Esophagus squamous epithelium (tissue), 5 donors: Measurements from ENCODE around the gene SCN2A. TPM values are rescaled to one million over a fixed set of nuclear protein-coding genes. Genes with fewer than 3 reads are reported as not detected.

ENCODE experiments used
- DNase-seq: peaks from one replicate; lab custom pipeline; 2025; lab: John Stamatoyannopoulos, UW
- H3K27ac ChIP-seq, 4 donors: fragments of 200-600 bp; sonication (generic); one replicate each; pipeline ENCODE4 v1.5.1; 2016 to 2019; ENCODE audit warnings: mild to moderate bottlenecking in 1 of 4
- H3K27me3 ChIP-seq, 4 donors: fragments of 200-600 bp; sonication (generic); 1 replicate in 3 of 4; 2 replicates in 1 of 4; pipeline versions ENCODE4 v1.5.1 to v1.6.0; 2017 to 2021; ENCODE audit warnings: antibody characterized with exemption in 1 of 4
- H3K36me3 ChIP-seq, 3 donors: fragments of 200-600 bp; sonication (generic); one replicate each; pipeline ENCODE4 v1.5.1; 2016 to 2019
- H3K4me1 ChIP-seq, 3 donors: fragments of 200-600 bp; sonication (generic); one replicate each; pipeline ENCODE4 v1.5.1; 2017 to 2019
- H3K4me3 ChIP-seq, 4 donors: fragments of 200-600 bp; sonication (generic); 1 replicate in 3 of 4; 2 replicates in 1 of 4; pipeline ENCODE4 v1.5.1; 2016 to 2019; ENCODE audit warnings: mild to moderate bottlenecking in 2 of 4, moderate library complexity in 1 of 4
- H3K9me3 ChIP-seq, 3 donors: fragments of 200-600 bp; sonication (generic); one replicate each; pipeline ENCODE4 v1.5.1; 2016 to 2019
- CTCF ChIP-seq, 6 experiments: fragments of 450-650 bp in 4 of 6; fragments of 200-600 bp in 2 of 6; sonication (generic) in 2 of 6; IDR thresholded peaks; one replicate each; pipeline ENCODE4 v1.5.1; 2016 to 2019; ENCODE audit warnings: antibody characterized with exemption in 6 of 6, mild to moderate bottlenecking in 4 of 6, moderate library complexity in 4 of 6
- POLR2A ChIP-seq, 4 donors: fragments of 450-650 bp; IDR thresholded peaks; one replicate each; pipeline ENCODE4 v1.6.1; 2017; ENCODE audit warnings: antibody characterized with exemption in 4 of 4, mild to moderate bottlenecking in 4 of 4, moderate library complexity in 3 of 4
- WGBS, 2 donors: methylation state at CpG; one replicate each; pipeline ENCODE4 v1.1.5; 2018; 5-methylcytosine and 5-hydroxymethylcytosine counted together
- intact Hi-C: fragments of 100-400 bp; cut with DNase I; formaldehyde crosslinking; loops from one replicate; pipeline ENCODE4 v1.15.0; 2022
- total RNA-seq, 4 donors: library from RNA; depleted of rRNA; stranded (reverse); fragments of >200 nt; gene quantifications; one replicate each; pipeline ENCODE4 v1.1.0, GENCODE V29; 2016
- donor health status: DM: yes; HTN: yes; CAD: no.

Gene SCN2A
- total RNA-seq, 4 donors from 2014 or later: 0.21 TPM; not detected in 3

DNA sequence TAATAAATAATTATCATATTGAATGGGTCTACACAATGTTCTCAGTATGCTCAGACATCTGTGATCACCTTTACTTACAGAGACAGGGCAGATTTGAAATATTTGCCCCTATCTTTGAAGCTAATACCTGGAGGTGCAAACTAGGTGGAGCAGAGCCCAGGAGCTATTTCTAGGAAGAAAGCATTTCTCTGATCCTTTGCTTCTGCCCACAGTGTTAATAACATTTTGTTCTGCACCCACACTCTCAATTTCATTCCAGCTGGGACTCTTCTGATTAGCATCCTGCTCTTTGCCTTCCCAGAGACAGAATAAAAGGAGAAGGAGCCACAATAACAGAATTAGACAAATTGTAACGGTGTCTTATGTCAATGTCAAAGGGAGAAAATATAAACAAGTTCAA, 11.6 kb upstream of the SCN2A start:
- DNase-seq: no peak

GRCh38 chr2:165237056-165237455, 2.2 kb upstream of the SCN2A start:
- 37 to 40% methylated on average over 2 of the region's 2 CpGs for WGBS, 2 donors
- Histone ChIP-seq H3K27ac (no peak overlapping the region), H3K4me3 (no peak overlapping the region), H3K27me3 (no peaks in the 10 kb centered on the region), H3K9me3 (no peaks in the 10 kb centered on the region), H3K36me3 (no peaks in the 10 kb centered on the region), H3K4me1 (no peaks in the 10 kb centered on the region)
- no peak for DNase-seq
- intact Hi-C loops: no loop called here
- TF ChIP-seq POLR2A (IDR thresholded peaks at IDR 0.05): no peak
- no peak for TF ChIP-seq CTCF (IDR thresholded peaks at IDR 0.05)

More for the DNA sequence above, 11.6 kb upstream of the SCN2A start:
- no peaks in the 10 kb centered on the region for H3K36me3 ChIP-seq
- H3K27me3 ChIP-seq: no peaks in the 10 kb centered on the region
- H3K4me1 ChIP-seq: no peaks in the 10 kb centered on the region
- no peak overlapping the region for H3K27ac ChIP-seq
- intact Hi-C loops: no loop called here
- WGBS, 2 donors: 63 to 83% methylated on average over 1 of the region's 1 CpG
- no peak overlapping the region for H3K4me3 ChIP-seq
- H3K9me3 ChIP-seq: no peaks in the 10 kb centered on the region
- no peak for TF ChIP-seq POLR2A (IDR thresholded peaks at IDR 0.05)
- TF ChIP-seq CTCF (IDR thresholded peaks at IDR 0.05): no peak

DNA sequence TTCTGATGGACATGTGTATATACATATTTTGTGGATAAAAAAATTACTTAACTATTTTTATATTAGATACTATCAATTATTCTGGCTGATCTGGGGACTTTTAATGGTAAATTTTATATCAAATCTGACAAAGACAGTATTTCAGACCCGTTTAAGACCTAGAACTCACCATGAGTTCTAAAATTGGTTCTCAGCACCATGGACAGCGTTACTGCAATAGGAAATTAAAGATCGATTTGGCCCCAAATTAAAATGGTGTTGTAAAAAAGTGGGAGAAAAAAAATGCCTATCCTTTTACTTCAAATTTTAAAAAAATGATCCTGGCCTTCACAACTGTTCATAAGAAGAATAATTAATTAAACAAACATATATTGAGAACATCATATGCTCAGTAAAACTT, 919 bp upstream of the SCN2A start:
- no peaks in the 10 kb centered on the region for H3K4me1 ChIP-seq
- intact Hi-C loops: no loop called here
- TF ChIP-seq CTCF (IDR thresholded peaks at IDR 0.05) (no peak), POLR2A (IDR thresholded peaks at IDR 0.05) (no peak)
- H3K27me3 ChIP-seq: no peaks in the 10 kb centered on the region
- 9% methylated on average over 3 of the region's 3 CpGs for WGBS, 2 donors
- H3K9me3 ChIP-seq: no peaks in the 10 kb centered on the region
- H3K36me3 ChIP-seq: no peaks in the 10 kb centered on the region
- H3K4me3 ChIP-seq: no peak overlapping the region
- H3K27ac ChIP-seq: no peak overlapping the region
- no peak for DNase-seq

DNA sequence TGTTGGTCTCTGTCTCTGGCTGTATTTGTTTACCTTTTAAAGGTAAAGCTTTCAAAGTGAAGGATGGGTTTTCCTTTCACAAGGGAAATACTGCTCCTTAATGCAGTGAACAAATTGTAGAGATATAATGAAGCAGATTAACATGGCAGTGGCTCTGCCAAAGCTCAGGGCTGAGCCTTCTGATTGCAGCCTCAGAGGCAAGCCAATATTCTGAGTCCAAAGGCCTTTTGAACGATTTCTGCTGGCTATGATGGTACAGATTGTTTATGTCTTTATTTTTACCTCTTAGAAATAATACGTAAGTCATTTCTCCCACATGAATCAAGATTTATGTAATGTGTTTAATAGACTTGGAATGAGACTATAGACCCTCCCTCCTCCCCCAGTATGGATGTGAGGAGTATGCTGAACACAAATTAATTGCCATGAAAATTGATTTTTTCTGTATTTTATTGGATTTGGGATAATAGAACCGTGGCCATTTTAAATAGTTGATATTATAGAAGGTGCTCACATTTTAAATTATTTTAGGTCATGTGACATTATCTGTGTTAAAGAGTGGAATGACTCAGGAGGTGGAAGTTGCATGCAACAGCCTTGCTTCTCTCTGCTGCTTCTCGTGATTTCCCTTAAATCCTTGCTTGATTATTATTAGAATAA, 772 bp downstream of the SCN2A start:
- WGBS, 2 donors: 49 to 51% methylated on average over 4 of the region's 4 CpGs
- H3K4me3 ChIP-seq: no peak overlapping the region
- H3K27ac ChIP-seq: no peak overlapping the region
- no peaks in the 10 kb centered on the region for H3K27me3 ChIP-seq
- intact Hi-C loops: no loop called here
- no peak for TF ChIP-seq POLR2A (IDR thresholded peaks at IDR 0.05)
- no peak for TF ChIP-seq CTCF (IDR thresholded peaks at IDR 0.05)
- no peaks in the 10 kb centered on the region for H3K9me3 ChIP-seq
- no peaks in the 10 kb centered on the region for H3K36me3 ChIP-seq
- no peak for DNase-seq
- no peaks in the 10 kb centered on the region for H3K4me1 ChIP-seq

GRCh38 chr2:165240916-165241315, 1.7 kb downstream of the SCN2A start:
- intact Hi-C loops: no loop called here
- WGBS, 2 donors: 70 to 79% methylated on average over 2 of the region's 2 CpGs
- Histone ChIP-seq H3K9me3 (no peaks in the 10 kb centered on the region), H3K27me3 (no peaks in the 10 kb centered on the region), H3K36me3 (no peaks in the 10 kb centered on the region), H3K4me3 (no peak overlapping the region), H3K27ac (no peak overlapping the region), H3K4me1 (no peaks in the 10 kb centered on the region)
- no peak for DNase-seq
- TF ChIP-seq CTCF (IDR thresholded peaks at IDR 0.05) (no peak), POLR2A (IDR thresholded peaks at IDR 0.05) (no peak)
